Loucy (cell line): Measurements from ENCODE around the gene FOXRED1.

ENCODE experiments used
- CTCF ChIP-seq: fragments of 200-600 bp; sonication (generic); conservative IDR thresholded peaks from 2 replicates; pipeline ENCODE4 v1.5.1; 2014; ENCODE audit warnings: mild to moderate bottlenecking, antibody characterized with exemption, low read length
- EZH2phosphoT487 ChIP-seq: fragments of 200-600 bp; IDR thresholded peaks from 2 replicates; pipeline ENCODE4 v1.6.1; 2018; ENCODE audit warnings: antibody characterized with exemption, mild to moderate bottlenecking, moderate library complexity, borderline replicate concordance

GRCh38 chr11:126225295-126225665 lies 43.7 kb upstream of the FOXRED1 start:
- TF ChIP-seq CTCF (no peak), EZH2phosphoT487 (no peak)
